Tibial nerve (tissue), 4 donors: ENCODE measurements around the gene CYP2D6. TPM values are rescaled to one million over a fixed set of nuclear protein-coding genes. Genes with fewer than 3 reads are reported as not detected.
"Not testable (repeated sequence)": the region's sequence is repeated elsewhere in the genome, so short reads cannot be mapped to it uniquely, and the experiment has no call there.

Source experiments
- DNase-seq, 2 donors: peaks; one replicate each; pipeline ENCODE4 v3.0.0-alpha.2; 2019; ENCODE audit warnings: low spot score in 2 of 2
- H3K27ac ChIP-seq, 4 donors: fragments of 200-600 bp; sonication (generic) in 3 of 4; one replicate each; pipeline ENCODE4 v1.5.1; 2017 to 2019; ENCODE audit warnings: mild to moderate bottlenecking in 1 of 4
- H3K27me3 ChIP-seq, 2 donors: fragments of 200-600 bp; sonication (generic) in 1 of 2; one replicate each; pipeline versions ENCODE4 v1.5.1 to v1.6.0; 2017 to 2019
- H3K36me3 ChIP-seq, 3 donors: fragments of 200-600 bp; sonication (generic); one replicate each; pipeline ENCODE4 v1.5.1; 2018 to 2019
- H3K4me1 ChIP-seq, 4 donors: fragments of 200-600 bp; sonication (generic) in 3 of 4; one replicate each; pipeline ENCODE4 v1.5.1; 2017 to 2019
- H3K4me3 ChIP-seq, 4 donors: fragments of 200-600 bp; sonication (generic) in 3 of 4; one replicate each; pipeline ENCODE4 v1.5.1; 2017 to 2019; ENCODE audit warnings: mild to moderate bottlenecking in 1 of 4, moderate library complexity in 1 of 4
- H3K9me3 ChIP-seq, 4 donors: fragments of 200-600 bp; sonication (generic) in 3 of 4; one replicate each; pipeline ENCODE4 v1.5.1; 2017 to 2019
- CTCF ChIP-seq, 5 experiments: fragments of 200-600 bp in 3 of 5; fragments of 450-650 bp in 2 of 5; sonication (generic) in 3 of 5; IDR thresholded peaks; one replicate each; pipeline ENCODE4 v1.5.1; 2016 to 2019; ENCODE audit warnings: antibody characterized with exemption in 5 of 5, mild to moderate bottlenecking in 3 of 5, moderate library complexity in 2 of 5
- EP300 ChIP-seq, 2 donors: sonication (generic); formaldehyde crosslinking; IDR thresholded peaks; one replicate each; pipeline ENCODE4 v1.6.1; 2017; ENCODE audit warnings: antibody characterized with exemption in 2 of 2, mild to moderate bottlenecking in 1 of 2
- POLR2A ChIP-seq, 2 donors: fragments of 450-650 bp; IDR thresholded peaks; one replicate each; pipeline ENCODE4 v1.6.1; 2017; ENCODE audit warnings: antibody characterized with exemption in 2 of 2, mild to moderate bottlenecking in 2 of 2, moderate library complexity in 2 of 2
- WGBS, 2 donors: methylation state at CpG; one replicate each; pipeline ENCODE4 v1.1.5; 2018; 5-methylcytosine and 5-hydroxymethylcytosine counted together
- total RNA-seq, 4 donors: library from RNA; depleted of rRNA; stranded (reverse); fragments of >200 nt; gene quantifications; one replicate each; pipeline ENCODE4 v1.1.0, GENCODE V29; 2016

Gene CYP2D6
- total RNA-seq, 4 donors from 2014 or later: 0.30 to 1.1 (median 0.61) TPM

GRCh38 chr22:42134100-42135020, 3.8 kb upstream of the CYP2D6 start:
- no peak for DNase-seq
- TF ChIP-seq POLR2A (IDR thresholded peaks at IDR 0.05) (no peak), CTCF (IDR thresholded peaks at IDR 0.05) (no peak), EP300 (IDR thresholded peaks at IDR 0.05) (no peak)
- H3K4me3 ChIP-seq: no peak overlapping the region

DNA sequence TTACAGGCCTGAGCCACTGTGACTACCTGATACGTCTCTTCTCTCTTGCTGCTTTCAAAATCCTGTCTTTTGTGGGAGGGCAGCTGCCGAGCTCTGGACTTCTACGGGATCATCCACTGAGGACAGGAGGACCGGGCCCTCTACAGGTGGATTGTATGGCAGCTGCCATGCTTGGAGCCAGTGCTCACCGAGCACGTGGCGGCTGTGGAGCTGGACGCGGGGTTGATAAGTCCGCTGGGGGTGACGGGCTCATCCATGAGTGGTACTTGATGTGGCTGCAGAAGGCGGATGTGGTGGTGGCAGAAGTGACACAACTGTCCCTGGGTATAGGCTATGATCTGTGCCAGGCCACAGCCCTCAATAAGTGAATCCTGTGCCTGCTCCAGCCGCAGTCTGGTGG, 1.8 kb upstream of the CYP2D6 start:
- Histone ChIP-seq H3K27ac (no peak overlapping the region), H3K36me3 (peaks cover 0 to 3% (median 0%) of the 10 kb centered on the region in 3 donors), H3K27me3 (no peaks in the 10 kb centered on the region), H3K4me1 (no peaks in the 10 kb centered on the region), H3K9me3 (peaks cover 0 to 10% (median 0%) of the 10 kb centered on the region in 4 donors), H3K4me3 (no peak overlapping the region)
- TF ChIP-seq POLR2A (IDR thresholded peaks at IDR 0.05) (no peak), EP300 (IDR thresholded peaks at IDR 0.05) (no peak), CTCF (IDR thresholded peaks at IDR 0.05) (no peak)
- no peak for DNase-seq
- WGBS, 2 donors: 88% methylated on average over 12 to 13 of the region's 13 CpGs

More at GRCh38 chr22:42134100-42135020, 3.8 kb upstream of the CYP2D6 start:
- peaks cover 0 to 10% (median 0%) of the 10 kb centered on the region in 4 donors for H3K9me3 ChIP-seq
- H3K4me1 ChIP-seq: no peaks in the 10 kb centered on the region
- H3K27me3 ChIP-seq: no peaks in the 10 kb centered on the region
- 67 to 74% methylated on average over 24 of the region's 24 CpGs for WGBS, 2 donors
- peaks cover 0 to 14% (median 0%) of the 10 kb centered on the region in 3 donors for H3K36me3 ChIP-seq
- no peak overlapping the region for H3K27ac ChIP-seq

GRCh38 chr22:42131562-42131961, 952 bp upstream of the CYP2D6 start:
- Histone ChIP-seq H3K27me3 (no peaks in the 10 kb centered on the region), H3K9me3 (peaks cover 0 to 10% (median 0%) of the 10 kb centered on the region in 4 donors), H3K27ac (no peak overlapping the region), H3K36me3 (peaks cover 0 to 7% (median 0%) of the 10 kb centered on the region in 3 donors), H3K4me1 (no peaks in the 10 kb centered on the region), H3K4me3 (no peak overlapping the region)
- TF ChIP-seq CTCF (IDR thresholded peaks at IDR 0.05) (no peak), POLR2A (IDR thresholded peaks at IDR 0.05) (no peak), EP300 (IDR thresholded peaks at IDR 0.05) (no peak)
- no peak for DNase-seq
- WGBS, 2 donors: 55 to 57% methylated on average over 8 of the region's 8 CpGs

GRCh38 chr22:42130182-42130581, 428 bp downstream of the CYP2D6 start:
- not testable (repeated sequence) for DNase-seq, H3K4me3 ChIP-seq, H3K27me3 ChIP-seq, H3K4me1 ChIP-seq, H3K27ac ChIP-seq, H3K36me3 ChIP-seq
- WGBS, 2 donors: 0 to 15% methylated on average over 1 of the region's 7 CpGs
- peaks cover 0 to 10% (median 0%) of the 10 kb centered on the region in 4 donors for H3K9me3 ChIP-seq

DNA sequence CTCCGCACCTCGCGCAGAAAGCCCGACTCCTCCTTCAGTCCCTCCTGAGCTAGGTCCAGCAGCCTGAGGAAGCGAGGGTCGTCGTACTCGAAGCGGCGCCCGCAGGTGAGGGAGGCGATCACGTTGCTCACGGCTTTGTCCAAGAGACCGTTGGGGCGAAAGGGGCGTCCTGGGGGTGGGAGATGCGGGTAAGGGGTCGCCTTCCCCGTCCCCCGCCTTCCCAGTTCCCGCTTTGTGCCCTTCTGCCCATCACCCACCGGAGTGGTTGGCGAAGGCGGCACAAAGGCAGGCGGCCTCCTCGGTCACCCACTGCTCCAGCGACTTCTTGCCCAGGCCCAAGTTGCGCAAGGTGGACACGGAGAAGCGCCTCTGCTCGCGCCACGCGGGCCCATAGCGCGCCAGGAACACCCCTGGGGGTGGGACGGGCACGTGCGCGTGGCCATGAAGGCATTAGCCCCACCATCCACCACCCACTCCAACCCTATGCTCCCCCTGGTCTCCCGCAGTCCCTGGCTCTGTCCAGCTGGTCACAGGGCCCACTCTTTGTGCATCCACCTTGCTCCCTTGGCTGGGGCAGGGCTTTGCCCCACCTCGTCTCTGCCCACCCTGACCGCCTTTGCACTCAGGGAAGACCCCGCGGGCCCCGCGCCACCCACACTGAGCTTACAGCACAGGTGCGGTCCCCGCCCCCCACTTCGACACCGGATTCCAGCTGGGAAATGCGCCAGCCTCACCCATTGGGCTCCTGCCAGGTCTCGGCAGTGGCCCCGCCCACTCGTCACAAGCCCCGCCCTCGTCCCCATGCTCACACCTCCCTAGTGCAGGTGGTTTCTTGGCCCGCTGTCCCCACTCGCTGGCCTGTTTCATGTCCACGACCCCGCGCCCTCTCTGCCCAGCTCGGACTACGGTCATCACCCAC, 1.6 kb downstream of the CYP2D6 start:
- not testable (repeated sequence) for H3K36me3 ChIP-seq, H3K27ac ChIP-seq, H3K27me3 ChIP-seq, DNase-seq, H3K4me1 ChIP-seq, H3K4me3 ChIP-seq
- H3K9me3 ChIP-seq: peaks cover 0 to 10% (median 0%) of the 10 kb centered on the region in 4 donors
- 56 to 82% methylated on average over 43 to 65 of the region's 65 CpGs for WGBS, 2 donors

DNA sequence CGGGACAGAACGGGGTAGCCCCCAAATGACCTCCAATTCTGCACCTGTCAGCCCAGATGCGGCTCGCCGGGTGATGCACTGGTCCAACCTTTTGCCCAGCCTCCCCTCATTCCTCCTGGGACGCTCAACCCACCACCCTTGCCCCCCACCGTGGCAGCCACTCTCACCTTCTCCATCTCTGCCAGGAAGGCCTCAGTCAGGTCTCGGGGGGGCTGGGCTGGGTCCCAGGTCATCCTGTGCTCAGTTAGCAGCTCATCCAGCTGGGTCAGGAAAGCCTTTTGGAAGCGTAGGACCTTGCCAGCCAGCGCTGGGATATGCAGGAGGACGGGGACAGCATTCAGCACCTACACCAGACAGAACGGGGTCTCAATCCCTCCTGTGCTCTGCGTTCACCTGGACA, 2.6 kb downstream of the CYP2D6 start:
- 83 to 85% methylated on average over 8 to 12 of the region's 13 CpGs for WGBS, 2 donors
- not testable (repeated sequence) for H3K4me1 ChIP-seq, H3K4me3 ChIP-seq, H3K27me3 ChIP-seq, H3K27ac ChIP-seq, DNase-seq, H3K36me3 ChIP-seq
- peaks cover 0 to 10% (median 0%) of the 10 kb centered on the region in 4 donors for H3K9me3 ChIP-seq
